Loucy (cell line): Measurements from ENCODE around the gene PRR5.

ENCODE experiments used
- H2AFZ ChIP-seq: fragments of 200-600 bp; sonication (generic); 2 replicates; pipeline ENCODE4 v1.6.0; 2016; ENCODE audit warnings: antibody characterized with exemption, mild to moderate bottlenecking, low read length, moderate library complexity
- H3F3A ChIP-seq: fragments of 200-600 bp; 2 replicates; pipeline ENCODE4 v1.6.0; 2016; ENCODE audit warnings: antibody characterized with exemption, low read depth, mild to moderate bottlenecking
- H3K27me3 ChIP-seq: fragments of 200-600 bp; sonication (generic); 2 replicates; pipeline ENCODE4 v1.6.1; 2014; ENCODE audit warnings: low read length, mild to moderate bottlenecking; ENCODE audit not compliant: insufficient read depth, poor library complexity, severe bottlenecking
- H3K36me3 ChIP-seq: fragments of 200-600 bp; sonication (generic); 2 replicates; pipeline ENCODE4 v1.6.1; 2016; ENCODE audit warnings: low read length; ENCODE audit not compliant: insufficient read depth
- H3K4me1 ChIP-seq: fragments of 200-600 bp; sonication (generic); 2 replicates; pipeline ENCODE4 v1.5.1; 2014; ENCODE audit warnings: low read length, mild to moderate bottlenecking; ENCODE audit not compliant: insufficient read depth, poor library complexity, severe bottlenecking
- H3K4me2 ChIP-seq: fragments of 200-600 bp; sonication (generic); 2 replicates; pipeline ENCODE4 v1.6.0; 2014; ENCODE audit warnings: antibody characterized with exemption, low read length, low read depth, mild to moderate bottlenecking; ENCODE audit not compliant: poor library complexity, severe bottlenecking
- H3K4me3 ChIP-seq: fragments of 200-600 bp; sonication (generic); 2 replicates; pipeline ENCODE4 v1.5.1; 2014; ENCODE audit warnings: low read length, mild to moderate bottlenecking, mixed read lengths; ENCODE audit not compliant: poor library complexity, severe bottlenecking
- H3K79me2 ChIP-seq: fragments of 200-600 bp; sonication (generic); 2 replicates; pipeline ENCODE4 v1.6.1; 2014; ENCODE audit warnings: low read length; ENCODE audit not compliant: insufficient read depth
- H3K9ac ChIP-seq: fragments of 200-600 bp; sonication (generic); 2 replicates; pipeline ENCODE4 v1.6.0; 2014; ENCODE audit warnings: mild to moderate bottlenecking, low read depth, low read length, moderate library complexity; ENCODE audit not compliant: poor library complexity, severe bottlenecking
- H3K9me2 ChIP-seq: fragments of 200-600 bp; sonication (generic); replicated peaks from 2 replicates; pipeline ENCODE4 v1.6.1; 2016; ENCODE audit warnings: low read depth, low read length, mixed read lengths
- H3K9me3 ChIP-seq: fragments of 200-600 bp; sonication (generic); 2 replicates; pipeline ENCODE4 v1.6.1; 2014; ENCODE audit warnings: mild to moderate bottlenecking, antibody characterized with exemption, low read length, low read depth; ENCODE audit not compliant: insufficient read depth
- H4K20me1 ChIP-seq: fragments of 200-600 bp; sonication (generic); 2 replicates; pipeline ENCODE4 v1.6.0; 2014; ENCODE audit warnings: antibody characterized with exemption, low read length, mild to moderate bottlenecking; ENCODE audit not compliant: insufficient read depth, poor library complexity, severe bottlenecking
- EZH2phosphoT487 ChIP-seq: fragments of 200-600 bp; IDR thresholded peaks from 2 replicates; pipeline ENCODE4 v1.6.1; 2018; ENCODE audit warnings: antibody characterized with exemption, mild to moderate bottlenecking, moderate library complexity, borderline replicate concordance
- TF ChIP-seq, protein P1 (sequence below): fragments of 200-600 bp; sonication (generic); conservative IDR thresholded peaks from 2 replicates; pipeline ENCODE4 v1.5.1; 2014; ENCODE audit warnings: mild to moderate bottlenecking, antibody characterized with exemption, low read length

The PRR5 gene

DNA sequence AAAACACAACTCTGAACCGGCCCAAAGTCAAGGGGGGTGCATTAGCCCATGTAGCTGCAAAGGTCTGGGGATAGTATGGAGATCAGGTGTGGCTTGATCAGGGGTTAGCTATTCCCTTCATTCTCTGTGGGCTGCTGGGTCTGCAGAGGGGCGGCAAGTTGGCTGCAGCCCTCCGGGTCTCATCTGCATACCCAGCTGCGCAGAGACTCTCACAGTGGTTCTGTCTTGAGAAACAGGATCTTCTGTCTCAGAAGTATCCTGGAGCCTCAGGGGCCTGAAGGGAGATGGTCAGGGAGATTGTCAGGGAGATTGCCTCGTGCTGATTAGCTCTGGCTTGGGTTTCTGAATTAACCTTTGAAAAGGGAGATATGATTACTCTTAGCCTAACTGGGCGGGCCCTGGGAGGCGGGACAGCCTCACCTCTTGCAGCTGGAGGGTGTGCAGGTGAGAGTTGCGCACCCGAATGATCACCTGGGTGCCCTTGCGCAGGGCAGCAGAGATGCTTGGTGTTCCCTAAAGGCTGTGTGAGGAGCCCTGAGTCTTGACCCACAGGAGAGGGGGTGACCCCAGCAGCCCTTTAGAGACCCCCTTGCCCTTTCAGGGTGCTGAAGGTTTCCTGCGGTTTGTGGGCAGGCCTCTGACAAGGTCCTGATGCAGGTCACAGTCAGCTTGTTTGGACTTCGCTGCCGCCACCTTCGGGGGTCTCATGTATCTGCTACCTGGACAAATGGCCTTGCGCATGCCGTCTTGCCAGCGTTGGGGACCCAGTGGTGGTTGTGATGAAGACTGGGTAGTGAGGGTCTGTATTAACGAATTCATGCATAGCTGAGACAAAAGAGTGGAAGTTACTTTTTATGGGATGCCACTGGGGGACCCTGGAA is 57.7 kb downstream of the PRR5 start:
- Histone ChIP-seq H2AFZ (no peak overlapping the region), H3F3A (no peaks in the 10 kb centered on the region), H3K9ac (no peak overlapping the region), H3K4me2 (no peak overlapping the region), H3K79me2 (no peaks in the 10 kb centered on the region), H3K36me3 (no peaks in the 10 kb centered on the region), H3K9me2 (no peaks in the 10 kb centered on the region), H3K27me3 (no peaks in the 10 kb centered on the region), H3K4me1 (no peaks in the 10 kb centered on the region), H3K4me3 (no peak overlapping the region), H4K20me1 (no peaks in the 10 kb centered on the region), H3K9me3 (no peaks in the 10 kb centered on the region)
- TF ChIP-seq, protein P1, sequence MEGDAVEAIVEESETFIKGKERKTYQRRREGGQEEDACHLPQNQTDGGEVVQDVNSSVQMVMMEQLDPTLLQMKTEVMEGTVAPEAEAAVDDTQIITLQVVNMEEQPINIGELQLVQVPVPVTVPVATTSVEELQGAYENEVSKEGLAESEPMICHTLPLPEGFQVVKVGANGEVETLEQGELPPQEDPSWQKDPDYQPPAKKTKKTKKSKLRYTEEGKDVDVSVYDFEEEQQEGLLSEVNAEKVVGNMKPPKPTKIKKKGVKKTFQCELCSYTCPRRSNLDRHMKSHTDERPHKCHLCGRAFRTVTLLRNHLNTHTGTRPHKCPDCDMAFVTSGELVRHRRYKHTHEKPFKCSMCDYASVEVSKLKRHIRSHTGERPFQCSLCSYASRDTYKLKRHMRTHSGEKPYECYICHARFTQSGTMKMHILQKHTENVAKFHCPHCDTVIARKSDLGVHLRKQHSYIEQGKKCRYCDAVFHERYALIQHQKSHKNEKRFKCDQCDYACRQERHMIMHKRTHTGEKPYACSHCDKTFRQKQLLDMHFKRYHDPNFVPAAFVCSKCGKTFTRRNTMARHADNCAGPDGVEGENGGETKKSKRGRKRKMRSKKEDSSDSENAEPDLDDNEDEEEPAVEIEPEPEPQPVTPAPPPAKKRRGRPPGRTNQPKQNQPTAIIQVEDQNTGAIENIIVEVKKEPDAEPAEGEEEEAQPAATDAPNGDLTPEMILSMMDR = no peak
- no peak for TF ChIP-seq EZH2phosphoT487

- H3K4me2 ChIP-seq = no peak overlapping the region
- no peaks in the 10 kb centered on the region for H3K9me3 ChIP-seq
- no peak overlapping the region for H3K4me3 ChIP-seq
- no peaks in the 10 kb centered on the region for H3F3A ChIP-seq
- no peaks in the 10 kb centered on the region for H3K9me2 ChIP-seq
- H3K9ac ChIP-seq = no peak overlapping the region
- no peaks in the 10 kb centered on the region for H3K27me3 ChIP-seq
- no peak overlapping the region for H2AFZ ChIP-seq
- H4K20me1 ChIP-seq = no peaks in the 10 kb centered on the region
- TF ChIP-seq, protein P1 = no peak
- no peak for TF ChIP-seq EZH2phosphoT487
- H3K4me1 ChIP-seq = no peaks in the 10 kb centered on the region
- H3K79me2 ChIP-seq = no peaks in the 10 kb centered on the region
- H3K36me3 ChIP-seq = no peaks in the 10 kb centered on the region
Measured at GRCh38 chr22:44760476-44760875, 58.5 kb downstream of the PRR5 start.

DNA sequence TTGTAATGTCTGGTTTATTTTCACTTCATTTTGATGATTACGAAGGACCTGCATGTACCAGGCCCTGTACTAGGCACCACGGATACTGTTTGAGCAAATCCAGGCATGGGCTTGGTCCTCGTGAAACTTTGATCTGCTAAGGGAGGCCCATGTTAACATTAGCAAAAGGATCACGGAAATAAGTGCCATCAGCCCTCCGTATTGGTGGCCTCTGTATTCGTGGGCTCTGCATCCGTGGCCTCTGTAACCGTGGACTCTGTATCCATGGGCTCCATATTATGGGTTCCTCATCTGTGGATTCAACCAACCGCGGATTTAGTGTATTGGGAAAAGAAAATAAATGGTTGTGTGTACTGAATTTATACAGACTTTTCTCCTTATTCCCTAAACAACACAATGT is 59.0 kb downstream of the PRR5 start:
- no peak overlapping the region for H3K4me3 ChIP-seq
- H3K4me2 ChIP-seq = no peak overlapping the region
- H3K27me3 ChIP-seq = no peaks in the 10 kb centered on the region
- no peaks in the 10 kb centered on the region for H3K9me3 ChIP-seq
- H2AFZ ChIP-seq = no peak overlapping the region
- TF ChIP-seq EZH2phosphoT487 = no peak
- TF ChIP-seq, protein P1 = no peak
- H3K9ac ChIP-seq = no peak overlapping the region
- H3K4me1 ChIP-seq = no peaks in the 10 kb centered on the region
- H3K79me2 ChIP-seq = no peaks in the 10 kb centered on the region
- H3K36me3 ChIP-seq = no peaks in the 10 kb centered on the region
- H3F3A ChIP-seq = no peaks in the 10 kb centered on the region
- no peaks in the 10 kb centered on the region for H3K9me2 ChIP-seq
- no peaks in the 10 kb centered on the region for H4K20me1 ChIP-seq
